Stimulated activated CD8-positive, alpha-beta memory T cell treated with anti-CD3 and anti-CD28 coated beads, Interleukin-12 subunit alpha, Interleukin-12 subunit beta, amount 100 ng/mL, for 1 hour (primary cell): ENCODE results near the gene PIK3R5.
A peak's percentile ranks its signal among the peaks of the same experiment; 100 is the strongest.

Experiments
- DNase-seq: peaks from one replicate; pipeline ENCODE4 v3.0.0-alpha.2; 2020; ENCODE audit warnings: low read depth

The PIK3R5 gene

GRCh38 chr17:8953156-8953885 is 12.2 kb downstream of the PIK3R5 start:
- no peak for DNase-seq

DNA sequence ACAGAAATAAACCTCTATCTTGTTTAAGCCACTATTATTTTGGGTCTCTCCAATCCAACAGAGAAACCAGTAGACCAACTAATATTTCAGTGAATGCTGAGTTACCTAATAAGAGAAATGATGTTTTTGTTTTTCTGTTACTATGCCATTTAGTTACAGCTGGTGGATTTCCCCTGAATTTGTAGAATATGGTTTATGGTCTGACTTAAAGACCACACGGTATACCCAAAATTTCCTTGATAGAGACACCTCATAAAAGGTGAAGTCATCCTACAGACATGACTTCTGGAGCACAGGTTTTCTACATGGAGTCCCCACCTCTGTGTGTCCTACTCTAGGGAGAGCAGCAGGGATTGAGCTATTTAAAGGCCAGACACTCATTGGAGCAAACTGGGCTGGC is 13.3 kb downstream of the PIK3R5 start:
- DNase-seq = no peak

GRCh38 chr17:8951206-8951605 is 14.3 kb downstream of the PIK3R5 start:
- no peak for DNase-seq

- no peak for DNase-seq
Observed at GRCh38 chr17:8949061-8949661, 16.3 kb downstream of the PIK3R5 start.

DNA sequence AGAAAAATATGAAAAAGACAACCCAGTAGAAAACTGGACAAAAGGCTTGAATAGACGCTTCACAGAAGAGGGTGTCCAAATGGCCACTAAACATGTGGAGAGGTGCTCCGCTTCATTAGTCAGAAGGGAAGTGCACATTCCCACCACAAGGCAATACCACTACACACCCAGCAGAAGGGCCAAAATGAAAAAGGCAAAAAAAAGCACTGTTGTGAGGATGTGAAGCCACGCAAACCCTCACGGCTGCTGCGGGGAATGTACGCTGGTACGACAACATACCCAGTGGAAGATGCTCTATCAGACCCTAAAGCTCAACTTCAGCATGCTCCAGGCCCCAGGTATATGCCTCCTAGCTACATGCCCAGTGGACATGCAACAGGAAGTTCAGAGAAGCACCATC is 17.0 kb downstream of the PIK3R5 start:
- DNase-seq = no peak

- DNase-seq = no peak
Observed at GRCh38 chr17:8947201-8947600, 18.3 kb downstream of the PIK3R5 start.

- DNase-seq = no peak
Observed at GRCh38 chr17:8946476-8946875, 19.0 kb downstream of the PIK3R5 start.

DNA sequence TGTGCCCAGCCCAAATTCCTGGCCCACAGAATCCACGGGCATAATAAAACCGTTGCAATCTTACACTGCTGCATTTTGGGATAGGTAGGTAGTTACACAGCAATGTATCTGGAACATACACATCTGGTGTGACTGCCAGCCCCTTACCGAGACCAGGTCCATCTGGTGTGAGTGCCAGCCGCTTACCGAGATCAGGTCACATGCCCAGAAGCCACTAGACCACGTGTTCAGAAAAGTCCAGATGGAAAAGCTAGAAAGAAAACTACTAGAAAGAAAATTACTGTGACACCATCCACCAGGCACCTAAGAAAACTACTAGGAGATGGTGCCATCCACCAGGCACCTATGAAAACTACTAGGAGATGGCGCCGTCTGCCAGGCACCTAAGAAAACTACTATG is 19.4 kb downstream of the PIK3R5 start:
- DNase-seq = no peak

DNA sequence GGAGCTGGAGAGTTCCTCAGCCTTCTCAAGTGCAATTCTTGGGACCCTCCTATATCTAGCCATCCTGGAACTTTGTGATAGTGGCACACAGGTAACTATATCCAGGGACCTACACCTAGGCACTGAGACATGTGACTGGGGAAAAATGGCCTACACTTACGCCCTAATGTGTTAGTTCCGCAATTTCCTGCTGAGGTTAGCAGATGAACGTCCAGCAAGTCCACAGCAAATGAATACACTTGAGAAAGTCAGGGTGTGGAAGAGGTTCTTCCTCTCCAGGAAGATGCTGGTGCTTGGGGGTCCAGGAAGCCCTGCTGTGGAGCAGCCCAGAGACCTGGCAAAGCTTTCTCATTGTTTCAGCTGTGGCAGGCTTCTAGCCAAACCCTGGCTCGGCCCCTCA is 20.8 kb downstream of the PIK3R5 start:
- no peak for DNase-seq

DNA sequence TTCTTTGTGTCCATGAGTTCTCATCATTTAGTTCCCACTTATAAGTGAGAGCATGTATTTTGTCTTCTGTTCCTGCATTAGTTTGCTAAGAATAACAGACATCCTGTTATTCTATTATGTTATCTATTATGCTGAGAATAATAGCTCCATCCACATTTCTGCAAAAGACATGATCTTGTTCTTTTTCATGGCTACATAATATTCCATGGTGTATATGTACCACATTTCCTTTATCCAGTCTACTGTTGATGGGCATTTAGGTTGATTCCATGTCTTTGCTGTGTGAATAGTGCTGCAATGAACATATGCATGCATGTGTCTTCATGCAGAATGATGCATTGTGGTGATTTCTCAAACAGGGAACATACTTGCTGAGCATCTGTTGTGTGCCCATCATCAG is 21.4 kb downstream of the PIK3R5 start:
- DNase-seq = no peak

DNA sequence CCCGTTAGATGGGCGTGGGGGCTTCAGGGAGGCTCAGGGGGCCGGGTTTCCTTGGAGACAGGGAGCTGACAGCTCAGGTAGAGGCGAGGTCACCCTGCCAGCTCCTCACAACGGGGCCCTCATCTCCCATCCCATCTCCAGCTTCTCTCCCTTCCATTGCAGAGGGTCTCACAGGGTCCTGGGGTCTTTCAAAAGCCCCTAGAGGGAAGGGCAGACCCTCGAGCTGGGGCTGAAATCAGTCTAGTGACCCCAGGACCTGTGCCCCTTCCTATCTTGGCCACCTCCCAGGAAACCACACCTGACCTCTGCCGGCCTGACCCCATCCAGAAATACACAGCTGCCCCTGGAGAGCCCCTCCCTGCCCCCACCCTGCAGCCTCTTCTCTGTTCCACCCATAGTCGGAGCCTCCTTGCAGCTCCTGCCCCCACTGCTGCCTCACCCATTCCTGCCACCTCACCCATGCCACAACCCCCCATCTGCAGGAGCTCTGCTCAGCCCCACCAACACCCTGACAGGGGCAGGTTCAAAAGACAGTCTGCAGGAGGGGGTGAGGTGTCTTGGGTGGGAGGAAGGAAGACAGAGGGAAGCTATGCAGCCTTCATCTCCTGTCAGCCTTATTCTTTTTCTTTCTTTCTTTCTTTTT is 23.4 kb downstream of the PIK3R5 start:
- DNase-seq = no peak

DNA sequence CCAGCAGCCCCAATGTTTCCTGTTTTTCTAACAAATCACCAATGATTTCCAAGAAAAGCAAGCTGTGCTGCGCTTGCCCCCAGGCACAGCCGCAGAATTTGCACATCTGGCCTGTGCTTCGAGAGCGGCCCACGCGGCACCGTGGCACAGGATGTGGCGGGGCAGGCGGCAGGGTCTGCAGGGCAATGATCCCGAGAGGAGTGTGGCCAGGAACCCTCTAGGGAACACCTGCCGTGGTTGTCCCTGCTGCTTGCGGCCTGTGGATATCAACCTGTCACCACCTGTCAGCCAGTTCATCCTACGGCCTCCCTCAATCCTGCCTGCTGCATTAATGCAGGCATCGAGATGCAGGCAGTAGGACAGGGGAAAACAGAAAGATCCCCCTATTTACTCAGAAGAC is 24.0 kb downstream of the PIK3R5 start:
- no peak for DNase-seq

- DNase-seq = no peak
Observed at GRCh38 chr17:8940866-8941471, 24.5 kb downstream of the PIK3R5 start.

GRCh38 chr17:8939496-8940334 is 25.8 kb downstream of the PIK3R5 start:
- DNase-seq = no peak

- no peak for DNase-seq
Observed at GRCh38 chr17:8938933-8939332, 26.6 kb downstream of the PIK3R5 start.

DNA sequence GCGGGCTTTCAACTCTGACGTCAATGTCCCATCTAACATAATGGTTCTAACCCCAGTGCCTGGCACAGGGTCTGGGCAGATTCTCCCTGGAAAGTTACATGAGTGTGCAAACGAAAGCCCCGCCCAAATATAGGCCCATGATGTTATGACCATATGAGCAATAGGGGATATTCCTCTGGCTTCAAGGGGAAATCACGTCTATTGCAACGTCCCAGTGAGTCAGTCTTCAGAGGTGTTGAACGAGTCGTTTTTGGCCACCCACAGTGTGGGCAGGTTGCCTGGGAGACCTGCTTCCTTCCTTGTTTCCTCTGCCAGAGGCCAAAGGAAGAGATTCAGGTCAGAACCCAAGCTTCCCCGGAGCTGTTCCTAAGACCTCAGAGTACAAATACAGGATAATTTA is 30.3 kb downstream of the PIK3R5 start:
- peak; percentile 33 for DNase-seq

GRCh38 chr17:8934346-8934745 is 31.2 kb downstream of the PIK3R5 start:
- DNase-seq = no peak

DNA sequence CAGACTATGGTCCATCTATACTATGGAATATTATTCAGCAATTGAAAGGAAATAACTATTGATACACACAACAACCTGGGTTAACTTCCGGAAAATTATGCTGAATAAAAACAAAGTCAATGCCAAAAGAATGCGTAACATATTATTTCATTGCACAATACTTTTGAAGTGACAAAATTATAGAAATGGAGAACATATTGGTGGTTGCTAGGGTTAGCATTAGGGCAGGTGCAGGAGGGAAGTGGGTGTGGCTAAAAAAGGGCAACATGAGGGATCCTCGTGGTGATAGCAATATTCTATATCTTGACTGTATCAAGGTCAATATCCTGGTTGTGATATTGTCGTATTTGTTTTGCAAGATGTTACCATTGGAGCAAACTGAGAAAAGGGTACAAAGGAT is 34.9 kb downstream of the PIK3R5 start:
- no peak for DNase-seq

- DNase-seq = no peak
Observed at GRCh38 chr17:8928347-8928746, 37.2 kb downstream of the PIK3R5 start.

DNA sequence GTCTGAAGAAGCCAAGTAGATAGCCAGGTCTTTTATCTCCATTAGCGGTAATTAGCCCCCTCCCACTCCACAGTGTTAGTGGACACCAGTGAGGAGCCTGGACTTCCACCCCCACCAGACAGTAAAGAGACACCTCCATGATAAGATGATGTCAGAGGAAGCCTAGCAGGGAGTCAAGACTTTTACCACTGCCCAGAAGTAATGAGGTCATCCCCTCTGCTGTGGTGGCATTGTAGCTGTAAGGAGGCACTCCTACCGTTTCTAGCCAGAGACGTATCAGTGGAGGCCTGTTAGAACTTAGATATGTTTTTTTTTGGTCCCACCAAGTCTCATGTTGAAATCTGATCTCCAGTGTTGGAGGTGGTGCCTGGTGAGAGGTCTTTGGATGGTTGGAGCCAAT is 38.1 kb downstream of the PIK3R5 start:
- DNase-seq = no peak

GRCh38 chr17:8925808-8926207 is 39.7 kb downstream of the PIK3R5 start:
- no peak for DNase-seq

DNA sequence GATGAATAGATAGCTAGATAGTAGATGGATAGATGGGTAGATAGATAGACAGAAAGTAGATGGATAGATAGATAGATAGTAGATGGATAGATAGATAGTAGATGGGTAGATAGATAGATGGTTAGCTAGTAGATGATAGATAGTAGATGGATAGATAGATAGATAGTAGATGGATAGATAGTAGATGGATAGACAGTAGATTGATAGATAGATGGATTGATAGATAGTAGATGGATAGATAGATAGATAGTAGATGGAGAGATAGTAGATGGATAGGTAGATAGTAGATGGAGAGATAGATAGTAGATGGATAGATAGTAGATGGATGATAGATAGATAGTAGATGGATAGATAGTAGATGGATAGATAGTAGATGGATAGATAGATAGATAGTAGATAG is 40.4 kb downstream of the PIK3R5 start:
- no peak for DNase-seq
